ENCODE results near the gene ATG7.

DNA sequence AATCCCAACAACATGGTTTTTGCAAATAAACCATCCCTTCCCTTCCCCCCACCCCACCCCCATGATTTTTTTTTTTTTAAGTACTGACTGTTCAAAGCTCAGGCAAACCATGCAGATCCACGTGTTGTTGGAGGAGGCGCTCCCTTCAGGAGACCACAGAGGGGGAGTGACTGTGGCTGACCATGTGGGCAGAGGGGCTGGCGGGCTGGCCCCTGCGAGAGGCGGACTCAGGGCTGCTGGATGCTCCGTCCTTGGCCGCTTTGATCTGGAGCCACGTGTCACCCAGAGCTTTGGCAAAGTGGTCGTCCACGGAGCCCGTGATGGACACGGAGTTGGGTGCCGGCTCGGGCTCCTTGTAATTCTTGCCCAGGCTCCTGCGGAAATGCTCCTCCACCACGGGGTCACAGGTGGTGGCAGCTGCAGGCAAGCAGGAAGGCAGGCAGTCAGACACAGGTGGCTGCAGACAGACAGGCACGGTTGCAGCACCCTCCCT, 286.3 kb downstream of the ATG7 start:
- TF ChIP-seq POLR2A (IDR thresholded peaks at IDR 0.05), result no peak
- TF ChIP-seq, protein P1, sequence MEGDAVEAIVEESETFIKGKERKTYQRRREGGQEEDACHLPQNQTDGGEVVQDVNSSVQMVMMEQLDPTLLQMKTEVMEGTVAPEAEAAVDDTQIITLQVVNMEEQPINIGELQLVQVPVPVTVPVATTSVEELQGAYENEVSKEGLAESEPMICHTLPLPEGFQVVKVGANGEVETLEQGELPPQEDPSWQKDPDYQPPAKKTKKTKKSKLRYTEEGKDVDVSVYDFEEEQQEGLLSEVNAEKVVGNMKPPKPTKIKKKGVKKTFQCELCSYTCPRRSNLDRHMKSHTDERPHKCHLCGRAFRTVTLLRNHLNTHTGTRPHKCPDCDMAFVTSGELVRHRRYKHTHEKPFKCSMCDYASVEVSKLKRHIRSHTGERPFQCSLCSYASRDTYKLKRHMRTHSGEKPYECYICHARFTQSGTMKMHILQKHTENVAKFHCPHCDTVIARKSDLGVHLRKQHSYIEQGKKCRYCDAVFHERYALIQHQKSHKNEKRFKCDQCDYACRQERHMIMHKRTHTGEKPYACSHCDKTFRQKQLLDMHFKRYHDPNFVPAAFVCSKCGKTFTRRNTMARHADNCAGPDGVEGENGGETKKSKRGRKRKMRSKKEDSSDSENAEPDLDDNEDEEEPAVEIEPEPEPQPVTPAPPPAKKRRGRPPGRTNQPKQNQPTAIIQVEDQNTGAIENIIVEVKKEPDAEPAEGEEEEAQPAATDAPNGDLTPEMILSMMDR (IDR thresholded peaks at IDR 0.05), result no peak

Data from thyroid gland (tissue), 4 donors.